Measurements from ENCODE around the gene ACSF2. TPM values are rescaled to one million over a fixed set of nuclear protein-coding genes. Genes with fewer than 3 reads are reported as not detected.

Gene ACSF2
- total RNA-seq, 2 experiments from 2014 or later: 34.6 to 49.4 TPM

GRCh38 chr17:50499270-50499669 lies 73.3 kb downstream of the ACSF2 start:
- H3K9me3 Mint-ChIP-seq (ENCODE audit: low read depth): no peaks in the 10 kb centered on the region
- no peak overlapping the region for H3K4me3 Mint-ChIP-seq
- CTCF ChIA-PET: interaction anchor here (1.2 kb wide), 1 partner anchor 17 kb away, joined by 4 read pairs; no protein-coding TSS in a partner anchor
- ATAC-seq (no peak), DNase-seq (no peak)
- H3K4me1 Mint-ChIP-seq: peaks cover 17% of the 10 kb centered on the region
- H3K27me3 Mint-ChIP-seq: peaks cover 3% of the 10 kb centered on the region
- no peak overlapping the region for H3K27ac Mint-ChIP-seq
- no peaks in the 10 kb centered on the region for H3K36me3 Mint-ChIP-seq

- H3K27ac Mint-ChIP-seq: no peak overlapping the region
- no peaks in the 10 kb centered on the region for H3K36me3 Mint-ChIP-seq
- DNase-seq (no peak), ATAC-seq (no peak)
- H3K4me1 Mint-ChIP-seq: peaks cover 21% of the 10 kb centered on the region
- H3K9me3 Mint-ChIP-seq (ENCODE audit: low read depth): no peaks in the 10 kb centered on the region
- H3K4me3 Mint-ChIP-seq: no peak overlapping the region
- CTCF ChIA-PET: interaction anchor here (2.8 kb wide), 1 partner anchor 16 kb away, joined by 19 read pairs; no protein-coding TSS in a partner anchor
- peaks cover 3% of the 10 kb centered on the region for H3K27me3 Mint-ChIP-seq
Measured at GRCh38 chr17:50499721-50500120, 73.7 kb downstream of the ACSF2 start.

- Mint-ChIP-seq H3K27me3 (peaks cover 9% of the 10 kb centered on the region), H3K4me3 (no peak overlapping the region), H3K36me3 (no peaks in the 10 kb centered on the region), H3K4me1 (peaks cover 23% of the 10 kb centered on the region), H3K9me3 (ENCODE audit: low read depth) (no peaks in the 10 kb centered on the region), H3K27ac (no peak overlapping the region)
- ATAC-seq (no peak), DNase-seq (peak; percentile 52)
- CTCF ChIA-PET: interaction anchor here (0.6 to 2.8 kb wide), 17 partner anchors 8 to 228 kb away, joined by 3 to 19 read pairs (median 4); partner anchors contain the start of genes LRRC59 and SPATA20
Measured at GRCh38 chr17:50501054-50501453, 75.0 kb downstream of the ACSF2 start.

GRCh38 chr17:50502301-50502990 lies 76.4 kb downstream of the ACSF2 start:
- DNase-seq: no peak
- Mint-ChIP-seq H3K27me3 (peaks cover 6% of the 10 kb centered on the region), H3K4me3 (no peak overlapping the region), H3K27ac (no peak overlapping the region), H3K9me3 (ENCODE audit: low read depth) (no peaks in the 10 kb centered on the region), H3K36me3 (no peaks in the 10 kb centered on the region), H3K4me1 (peaks cover 23% of the 10 kb centered on the region)
- ATAC-seq: no peak
- CTCF ChIA-PET: interaction anchor here (0.6 to 2.8 kb wide), 10 partner anchors 9 to 333 kb away, joined by 3 to 19 read pairs (median 4); partner anchors contain the start of genes LRRC59 and SPATA20

- H3K27ac Mint-ChIP-seq: no peak overlapping the region
- H3K4me1 Mint-ChIP-seq: peaks cover 42% of the 10 kb centered on the region
- CTCF ChIA-PET: interaction anchor here (0.6 to 2.8 kb wide), 5 partner anchors 9 to 274 kb away, joined by 3 to 11 read pairs (median 3); no protein-coding TSS in a partner anchor
- no peak overlapping the region for H3K4me3 Mint-ChIP-seq
- no peaks in the 10 kb centered on the region for H3K36me3 Mint-ChIP-seq
- DNase-seq (no peak), ATAC-seq (no peak)
- H3K27me3 Mint-ChIP-seq: peaks cover 6% of the 10 kb centered on the region
- H3K9me3 Mint-ChIP-seq (ENCODE audit: low read depth): no peaks in the 10 kb centered on the region
Measured at GRCh38 chr17:50505591-50506130, 79.6 kb downstream of the ACSF2 start.

- CTCF ChIA-PET: interaction anchor here (1.0 to 2.8 kb wide), 4 partner anchors 9 to 119 kb away, joined by 3 to 11 read pairs (median 4); no protein-coding TSS in a partner anchor
- H3K27ac Mint-ChIP-seq: no peak overlapping the region
- no peaks in the 10 kb centered on the region for H3K9me3 Mint-ChIP-seq (ENCODE audit: low read depth)
- H3K27me3 Mint-ChIP-seq: peaks cover 6% of the 10 kb centered on the region
- DNase-seq (no peak), ATAC-seq (no peak)
- H3K4me3 Mint-ChIP-seq: peak overlapping the region; percentile 21
- no peaks in the 10 kb centered on the region for H3K36me3 Mint-ChIP-seq
- peaks cover 49% of the 10 kb centered on the region for H3K4me1 Mint-ChIP-seq
Measured at GRCh38 chr17:50506298-50506697, 80.3 kb downstream of the ACSF2 start.

- ATAC-seq (peak; percentile 75), DNase-seq (peak; percentile 91)
- peak within 1 kb of the TSS; percentile 87 for H3K4me3 Mint-ChIP-seq
- no peaks in the 10 kb centered on the region for H3K36me3 Mint-ChIP-seq
- H3K9me3 Mint-ChIP-seq (ENCODE audit: low read depth): no peaks in the 10 kb centered on the region
- CTCF ChIA-PET: interaction anchor here (0.9 to 1.6 kb wide), 3 partner anchors 30 to 308 kb away, joined by 3 read pairs; partner anchors contain the start of genes LRRC59 and RSAD1
- peaks cover 52% of the 10 kb centered on the region for H3K4me1 Mint-ChIP-seq
- peaks cover 6% of the 10 kb centered on the region for H3K27me3 Mint-ChIP-seq
- peak within 1 kb of the TSS; percentile 85 for H3K27ac Mint-ChIP-seq
Measured at GRCh38 chr17:50507871-50508572, 82.0 kb downstream of the ACSF2 start, which contains the start of gene MYCBPAP. TSS of gene MYCBPAP (plus strand) at chr17:50508439. CDS start at chr17:50508675, 236 bp downstream.

- Mint-ChIP-seq H3K27ac (peak overlapping the region; percentile 83), H3K27me3 (peaks cover 6% of the 10 kb centered on the region), H3K36me3 (no peaks in the 10 kb centered on the region), H3K4me3 (peak overlapping the region; percentile 87), H3K4me1 (peaks cover 46% of the 10 kb centered on the region), H3K9me3 (ENCODE audit: low read depth) (no peaks in the 10 kb centered on the region)
- DNase-seq (no peak), ATAC-seq (no peak)
- CTCF ChIA-PET: interaction anchor here (0.7 to 1.7 kb wide), 2 partner anchors 29 to 308 kb away, joined by 3 to 10 read pairs; partner anchors contain the start of gene COL1A1
Measured at GRCh38 chr17:50508573-50509460, 82.8 kb downstream of the ACSF2 start.

- Mint-ChIP-seq H3K27me3 (peaks cover under 1% of the 10 kb centered on the region), H3K4me1 (peaks cover 36% of the 10 kb centered on the region), H3K4me3 (peak overlapping the region; percentile 45), H3K36me3 (no peaks in the 10 kb centered on the region), H3K27ac (peak overlapping the region; percentile 85), H3K9me3 (ENCODE audit: low read depth) (no peaks in the 10 kb centered on the region)
- CTCF ChIA-PET: interaction anchor here (0.6 to 1.9 kb wide), 7 partner anchors 9 to 199 kb away, joined by 4 to 7 read pairs (median 4); partner anchors contain the start of gene LRRC59
- peak; percentile 86 for DNase-seq
- ATAC-seq: peak; percentile 78
Measured at GRCh38 chr17:50511058-50511457, 85.0 kb downstream of the ACSF2 start.

GRCh38 chr17:50513495-50513894 lies 87.5 kb downstream of the ACSF2 start:
- Mint-ChIP-seq H3K9me3 (ENCODE audit: low read depth) (no peaks in the 10 kb centered on the region), H3K36me3 (no peaks in the 10 kb centered on the region), H3K4me3 (no peak overlapping the region), H3K4me1 (peaks cover 32% of the 10 kb centered on the region), H3K27me3 (no peaks in the 10 kb centered on the region), H3K27ac (no peak overlapping the region)
- ATAC-seq (no peak), DNase-seq (no peak)
- CTCF ChIA-PET: interaction anchor here (1.2 kb wide), 1 partner anchor 23 kb away, joined by 3 read pairs; no protein-coding TSS in a partner anchor

- no peak for DNase-seq
- H3K36me3 Mint-ChIP-seq: no peaks in the 10 kb centered on the region
- no peaks in the 10 kb centered on the region for H3K9me3 Mint-ChIP-seq (ENCODE audit: low read depth)
- H3K27ac Mint-ChIP-seq: no peak overlapping the region
- H3K4me3 Mint-ChIP-seq: no peak overlapping the region
- H3K4me1 Mint-ChIP-seq: peaks cover 25% of the 10 kb centered on the region
- CTCF ChIA-PET: interaction anchor here (0.9 to 1.1 kb wide), 4 partner anchors 9 to 117 kb away, joined by 3 read pairs; partner anchors contain the start of gene LRRC59
- no peaks in the 10 kb centered on the region for H3K27me3 Mint-ChIP-seq
- ATAC-seq: no peak
Measured at GRCh38 chr17:50514388-50514787, 88.4 kb downstream of the ACSF2 start.

Data from activated CD8-positive, alpha-beta memory T cell treated with anti-CD3 and anti-CD28 coated beads, Interleukin-2, amount 10 ng/mL, durations not matched to agents 7 days and 5 days (primary cell).